ENCODE results near the gene CLCNKB.
A peak's percentile ranks its signal among the peaks of the same experiment; 100 is the strongest.
"Not testable (repeated sequence)": the region's sequence is repeated elsewhere in the genome, so short reads cannot be mapped to it uniquely, and the experiment has no call there.

- TF ChIP-seq POLR2A (IDR thresholded peaks at IDR 0.05; ENCODE audit: low read depth, low read length); POLR2AphosphoS5 (IDR thresholded peaks at IDR 0.05; ENCODE audit: insufficient read depth, low read depth, low read length); CTCF (IDR thresholded peaks at IDR 0.05; ENCODE audit: extremely low read depth in 1 of 2, insufficient read depth in 1 of 2, low read depth in 1 of 2, low read length in 2 of 2); MYC (IDR thresholded peaks at IDR 0.05; ENCODE audit: low read depth, low read length); GATA2 (IDR thresholded peaks at IDR 0.05; ENCODE audit: insufficient read depth, insufficient read length, low read depth, low read length); MAX (IDR thresholded peaks at IDR 0.05; ENCODE audit: insufficient read depth, insufficient read length): not testable (repeated sequence)
- peak; percentile 19 for TF ChIP-seq EZH2 (IDR thresholded peaks at IDR 0.05; ENCODE audit: borderline replicate concordance, low read depth, low read length, severe bottlenecking)
These were observed 17.3 kb upstream of the CLCNKB start for GRCh38 chr1:16026302-16026701.
